DOHH2 (cell line): ENCODE measurements around the gene TSTD1.
"Not testable (repeated sequence)": the region's sequence is repeated elsewhere in the genome, so short reads cannot be mapped to it uniquely, and the experiment has no call there.

Experiments used
- H3F3A ChIP-seq: fragments of 200-600 bp; sonication (generic), shearing (Covaris generic); 2 replicates; pipeline ENCODE4 v1.6.0; 2016; ENCODE audit warnings: antibody characterized with exemption, mild to moderate bottlenecking; ENCODE audit not compliant: control insufficient read depth, insufficient read depth
- H3K27ac ChIP-seq: fragments of 200-600 bp; sonication (generic); 2 replicates; pipeline ENCODE4 v1.5.1; 2014; ENCODE audit warnings: low read depth, mild to moderate bottlenecking, low read length, moderate library complexity
- H3K27me3 ChIP-seq: fragments of 200-600 bp; sonication (generic); 2 replicates; pipeline ENCODE4 v1.6.1; 2014; ENCODE audit warnings: mild to moderate bottlenecking, low read length, mixed read lengths; ENCODE audit not compliant: control insufficient read depth
- H3K36me3 ChIP-seq: fragments of 200-600 bp; sonication (generic); 2 replicates; pipeline ENCODE4 v1.6.1; 2014; ENCODE audit warnings: mild to moderate bottlenecking, low read length, moderate library complexity, mixed read lengths; ENCODE audit not compliant: control insufficient read depth
- H3K4me1 ChIP-seq: fragments of 200-600 bp; sonication (generic); 2 replicates; pipeline ENCODE4 v1.6.1; 2014; ENCODE audit warnings: mild to moderate bottlenecking, low read length, mixed read lengths; ENCODE audit not compliant: control insufficient read depth
- H3K4me2 ChIP-seq: fragments of 200-600 bp; sonication (generic); 2 replicates; pipeline ENCODE4 v1.6.0; 2014; ENCODE audit warnings: mild to moderate bottlenecking, low read length, moderate library complexity
- H3K4me3 ChIP-seq: fragments of 200-600 bp; sonication (generic); 2 replicates; pipeline ENCODE4 v1.5.1; 2014; ENCODE audit warnings: mild to moderate bottlenecking, low read length, mixed read lengths
- H3K79me2 ChIP-seq: fragments of 200-600 bp; sonication (generic); 2 replicates; pipeline ENCODE4 v1.6.1; 2014; ENCODE audit warnings: mild to moderate bottlenecking, low read length, mixed read lengths; ENCODE audit not compliant: control insufficient read depth
- H3K9me2 ChIP-seq: fragments of 200-600 bp; sonication (generic); replicated peaks from 2 replicates; pipeline ENCODE4 v1.6.1; 2014; ENCODE audit warnings: mild to moderate bottlenecking, low read length, mixed read lengths; ENCODE audit not compliant: control insufficient read depth
- H3K9me3 ChIP-seq: fragments of 200-600 bp; sonication (generic); 2 replicates; pipeline ENCODE4 v1.6.1; 2014; ENCODE audit warnings: antibody characterized with exemption, low read length, mixed read lengths; ENCODE audit not compliant: control insufficient read depth, insufficient read depth
- H4K20me1 ChIP-seq: fragments of 200-600 bp; sonication (generic); 2 replicates; pipeline ENCODE4 v1.6.0; 2014; ENCODE audit warnings: low read depth, mild to moderate bottlenecking, antibody characterized with exemption, low read length, moderate library complexity; ENCODE audit not compliant: control insufficient read depth, insufficient read depth
- EZH2phosphoT487 ChIP-seq: fragments of 200-600 bp; sonication (generic); IDR thresholded peaks from 2 replicates; pipeline ENCODE4 v1.6.1; 2017; ENCODE audit warnings: borderline replicate concordance, mild to moderate bottlenecking, antibody characterized with exemption, low read length, moderate library complexity, mixed read lengths
- TF ChIP-seq, protein P1 (sequence below): fragments of 200-600 bp; sonication (generic); IDR thresholded peaks from one replicate; pipeline ENCODE4 v1.5.1; 2014; ENCODE audit warnings: antibody characterized with exemption, mild to moderate bottlenecking, low read depth, low read length; ENCODE audit not compliant: poor library complexity, severe bottlenecking

The TSTD1 gene

DNA sequence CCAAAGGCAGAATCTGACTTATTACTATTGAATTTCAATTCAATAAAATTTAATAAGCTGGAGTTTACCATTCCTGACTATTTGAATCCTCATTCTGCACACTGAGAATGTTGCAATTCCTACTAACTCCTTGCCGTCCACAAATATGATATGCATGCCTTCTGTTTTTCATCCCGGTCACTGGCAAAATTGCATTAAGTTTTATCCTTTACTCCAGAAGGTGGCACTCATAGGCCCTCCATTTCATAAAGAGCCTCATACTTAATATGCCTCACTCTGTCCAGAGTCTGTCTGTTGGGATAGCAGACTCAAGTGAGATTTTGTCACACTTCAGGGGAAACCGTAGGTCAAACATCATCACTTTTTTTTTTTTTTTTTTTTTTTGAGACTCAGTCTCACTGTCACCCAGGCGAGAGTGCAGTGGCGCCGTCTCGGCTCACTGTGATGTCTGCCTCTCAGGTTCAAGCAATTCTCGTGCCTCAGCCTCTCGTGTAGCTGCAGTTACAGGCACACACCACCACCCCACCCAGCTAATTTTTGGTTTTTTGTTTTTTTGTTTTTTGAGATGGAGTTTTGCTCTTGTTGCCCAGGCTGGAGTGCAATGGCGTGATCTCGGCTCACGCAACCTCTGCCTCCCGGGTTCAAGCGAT, 45.1 kb downstream of the TSTD1 start:
- Histone ChIP-seq H3K36me3 (no peaks in the 10 kb centered on the region; the same call in 1 of the 2 replicates), H3K4me2 (no peak overlapping the region), H3K27ac (no peak overlapping the region), H3F3A (peaks cover 4% of the 10 kb centered on the region; the same call in 1 of the 2 replicates), H3K4me1 (peaks cover 2% of the 10 kb centered on the region), H3K9me3 (no peaks in the 10 kb centered on the region), H3K4me3 (no peak overlapping the region), H3K9me2 (no peaks in the 10 kb centered on the region), H4K20me1 (no peaks in the 10 kb centered on the region; the same call in 1 of the 2 replicates), H3K27me3 (no peaks in the 10 kb centered on the region), H3K79me2 (no peaks in the 10 kb centered on the region)
- TF ChIP-seq, protein P1, sequence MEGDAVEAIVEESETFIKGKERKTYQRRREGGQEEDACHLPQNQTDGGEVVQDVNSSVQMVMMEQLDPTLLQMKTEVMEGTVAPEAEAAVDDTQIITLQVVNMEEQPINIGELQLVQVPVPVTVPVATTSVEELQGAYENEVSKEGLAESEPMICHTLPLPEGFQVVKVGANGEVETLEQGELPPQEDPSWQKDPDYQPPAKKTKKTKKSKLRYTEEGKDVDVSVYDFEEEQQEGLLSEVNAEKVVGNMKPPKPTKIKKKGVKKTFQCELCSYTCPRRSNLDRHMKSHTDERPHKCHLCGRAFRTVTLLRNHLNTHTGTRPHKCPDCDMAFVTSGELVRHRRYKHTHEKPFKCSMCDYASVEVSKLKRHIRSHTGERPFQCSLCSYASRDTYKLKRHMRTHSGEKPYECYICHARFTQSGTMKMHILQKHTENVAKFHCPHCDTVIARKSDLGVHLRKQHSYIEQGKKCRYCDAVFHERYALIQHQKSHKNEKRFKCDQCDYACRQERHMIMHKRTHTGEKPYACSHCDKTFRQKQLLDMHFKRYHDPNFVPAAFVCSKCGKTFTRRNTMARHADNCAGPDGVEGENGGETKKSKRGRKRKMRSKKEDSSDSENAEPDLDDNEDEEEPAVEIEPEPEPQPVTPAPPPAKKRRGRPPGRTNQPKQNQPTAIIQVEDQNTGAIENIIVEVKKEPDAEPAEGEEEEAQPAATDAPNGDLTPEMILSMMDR, result peak; percentile 44
- no peak for TF ChIP-seq EZH2phosphoT487

- H3K4me3 ChIP-seq, H3K79me2 ChIP-seq, H3K4me1 ChIP-seq, H3F3A ChIP-seq, H4K20me1 ChIP-seq, H3K9me3 ChIP-seq, H3K27me3 ChIP-seq, H3K27ac ChIP-seq, H3K4me2 ChIP-seq, H3K9me2 ChIP-seq, H3K36me3 ChIP-seq: not testable (repeated sequence)
Measured at GRCh38 chr1:160992036-160992435, 46.7 kb downstream of the TSTD1 start.
